PC-9 (cell line): ENCODE measurements around the gene RENBP. TPM values are rescaled to one million over a fixed set of nuclear protein-coding genes. Genes with fewer than 3 reads are reported as not detected.

ENCODE experiments used
- BruUV-seq: library from RNA; stranded (reverse); fragments of 400-500 nt; replicated peaks from 2 replicates; lab custom pipeline; 2021; lab: Mats Ljungman, UMichigan
- CTCF ChIA-PET: fragments of 300-600 bp; sonication (Branson Sonifier 250); formaldehyde crosslinking; loops from one replicate; lab custom pipeline; 2022; ENCODE audit warnings: antibody characterized with exemption; lab: Charles Lee
- POLR2A ChIA-PET: fragments of 300-600 bp; sonication (Branson Sonifier 250); formaldehyde crosslinking; loops from one replicate; lab custom pipeline; 2022; ENCODE audit warnings: antibody characterized with exemption; ENCODE audit not compliant: unreplicated experiment; lab: Charles Lee
- DNase-seq, 2 experiments: peaks; one replicate each; pipeline versions ENCODE4 v3.0.0 to v3.0.0-alpha.2; 2015 to 2022; ENCODE audit warnings: mixed read lengths in 1 of 2
- H2AFZ ChIP-seq: fragments of 200-600 bp; sonication (generic); 2 replicates; pipeline ENCODE4 v1.8.1; 2017; ENCODE audit warnings: antibody characterized with exemption
- H3F3A ChIP-seq: fragments of 200-600 bp; sonication (generic); 2 replicates; pipeline ENCODE4 v1.8.1; 2017; ENCODE audit warnings: antibody characterized with exemption, mild to moderate bottlenecking, low read depth; ENCODE audit not compliant: insufficient read depth
- H3K27ac ChIP-seq: fragments of 200-600 bp; sonication (generic); 2 replicates; pipeline ENCODE4 v1.6.1; 2016; ENCODE audit warnings: mixed run types
- H3K27me3 ChIP-seq: fragments of 200-600 bp; sonication (generic); 2 replicates; pipeline ENCODE4 v1.6.1; 2016; ENCODE audit warnings: low read depth, mixed run types; ENCODE audit not compliant: insufficient read depth
- H3K36me3 ChIP-seq: fragments of 200-600 bp; sonication (generic); 2 replicates; pipeline ENCODE4 v1.6.1; 2016; ENCODE audit warnings: low read depth, mixed run types
- H3K4me1 ChIP-seq: fragments of 200-600 bp; sonication (generic); replicated peaks from 2 replicates; pipeline ENCODE4 v1.6.1; 2016; ENCODE audit warnings: mixed run types; ENCODE audit not compliant: insufficient read depth
- H3K4me2 ChIP-seq: fragments of 200-600 bp; sonication (generic); 2 replicates; pipeline ENCODE4 v1.6.1; 2017; ENCODE audit warnings: mixed run types
- H3K4me3 ChIP-seq: fragments of 200-600 bp; sonication (generic); 2 replicates; pipeline ENCODE4 v1.6.1; 2016; ENCODE audit warnings: mixed run types
- H3K79me2 ChIP-seq: fragments of 200-600 bp; sonication (generic); 2 replicates; pipeline ENCODE4 v1.6.1; 2017; ENCODE audit warnings: low read depth, mixed run types
- H3K9me2 ChIP-seq: fragments of 200-600 bp; sonication (generic); 2 replicates; pipeline ENCODE4 v1.8.1; 2017; ENCODE audit warnings: mild to moderate bottlenecking; ENCODE audit not compliant: insufficient read depth
- H3K9me3 ChIP-seq: fragments of 200-600 bp; sonication (generic); 2 replicates; pipeline ENCODE4 v1.8.1; 2016; ENCODE audit warnings: low read depth; ENCODE audit not compliant: insufficient read depth
- H4K20me1 ChIP-seq: fragments of 200-600 bp; sonication (generic); 2 replicates; pipeline ENCODE4 v1.8.1; 2017; ENCODE audit not compliant: insufficient read depth
- EZH2 ChIP-seq: fragments of 200-600 bp; sonication (generic); IDR thresholded peaks from 2 replicates; pipeline ENCODE4 v1.8.0; 2017; ENCODE audit warnings: antibody characterized with exemption, low read depth
- intact Hi-C: fragments of 100-400 bp; cut with micrococcal nuclease; formaldehyde crosslinking; loops from one replicate; pipeline ENCODE4 v1.10.0; 2022; ENCODE audit not compliant: unreplicated experiment
- total RNA-seq: library from RNA; stranded (reverse); gene quantifications from 2 replicates; pipeline ENCODE4 v1.2.3, GENCODE V29; 2021
- TF ChIP-seq, protein P1 (sequence below): fragments of 200-600 bp; sonication (generic); conservative IDR thresholded peaks from 2 replicates; pipeline ENCODE4 v1.6.1; 2017; ENCODE audit warnings: mixed run types, antibody characterized with exemption, mild to moderate bottlenecking, moderate library complexity

Gene RENBP
- total RNA-seq, 1 experiment from 2014 or later: 6.8 TPM

DNA sequence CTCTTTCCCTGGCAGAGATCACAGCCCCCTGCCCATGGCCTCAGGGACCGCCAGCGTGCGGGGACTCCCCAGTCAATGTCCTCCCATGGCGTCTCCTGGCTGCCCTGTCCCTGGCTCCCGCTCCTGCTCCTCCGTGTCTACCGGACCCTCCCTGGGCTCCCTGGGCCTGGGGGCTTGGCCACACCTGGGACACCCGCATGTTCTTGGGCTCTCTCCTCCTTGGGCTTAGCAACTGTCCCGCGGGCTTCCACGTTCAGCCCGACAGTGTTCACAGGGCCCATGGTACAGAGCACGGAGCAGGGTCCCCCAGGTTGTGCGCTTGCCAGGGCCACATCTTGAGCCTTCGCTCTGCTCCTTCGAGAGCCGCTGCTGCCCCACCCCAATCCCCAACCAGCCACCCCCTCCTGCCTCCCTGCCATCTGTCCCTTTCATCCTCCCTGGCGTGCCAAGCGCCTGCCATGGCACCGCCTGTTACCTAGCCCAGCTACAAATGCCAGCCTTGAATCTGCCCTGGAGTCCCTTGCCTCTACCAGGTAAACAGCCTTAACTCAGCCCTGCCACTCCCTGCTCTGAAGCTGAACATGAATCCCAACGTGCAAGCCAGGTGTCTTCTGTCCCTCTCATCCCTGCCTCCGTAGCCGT is 36.1 kb downstream of the RENBP start:
- Histone ChIP-seq H4K20me1 (no peaks in the 10 kb centered on the region), H3K4me2 (no peak overlapping the region), H3K79me2 (no peaks in the 10 kb centered on the region), H3K36me3 (no peaks in the 10 kb centered on the region), H3K27me3 (no peaks in the 10 kb centered on the region), H3K4me3 (no peak overlapping the region), H3K9me3 (no peaks in the 10 kb centered on the region), H3K4me1 (no peaks in the 10 kb centered on the region), H3K9me2 (no peaks in the 10 kb centered on the region), H2AFZ (no peak overlapping the region), H3F3A (no peaks in the 10 kb centered on the region), H3K27ac (no peak overlapping the region)
- no peak for TF ChIP-seq EZH2
- TF ChIP-seq, protein P1, sequence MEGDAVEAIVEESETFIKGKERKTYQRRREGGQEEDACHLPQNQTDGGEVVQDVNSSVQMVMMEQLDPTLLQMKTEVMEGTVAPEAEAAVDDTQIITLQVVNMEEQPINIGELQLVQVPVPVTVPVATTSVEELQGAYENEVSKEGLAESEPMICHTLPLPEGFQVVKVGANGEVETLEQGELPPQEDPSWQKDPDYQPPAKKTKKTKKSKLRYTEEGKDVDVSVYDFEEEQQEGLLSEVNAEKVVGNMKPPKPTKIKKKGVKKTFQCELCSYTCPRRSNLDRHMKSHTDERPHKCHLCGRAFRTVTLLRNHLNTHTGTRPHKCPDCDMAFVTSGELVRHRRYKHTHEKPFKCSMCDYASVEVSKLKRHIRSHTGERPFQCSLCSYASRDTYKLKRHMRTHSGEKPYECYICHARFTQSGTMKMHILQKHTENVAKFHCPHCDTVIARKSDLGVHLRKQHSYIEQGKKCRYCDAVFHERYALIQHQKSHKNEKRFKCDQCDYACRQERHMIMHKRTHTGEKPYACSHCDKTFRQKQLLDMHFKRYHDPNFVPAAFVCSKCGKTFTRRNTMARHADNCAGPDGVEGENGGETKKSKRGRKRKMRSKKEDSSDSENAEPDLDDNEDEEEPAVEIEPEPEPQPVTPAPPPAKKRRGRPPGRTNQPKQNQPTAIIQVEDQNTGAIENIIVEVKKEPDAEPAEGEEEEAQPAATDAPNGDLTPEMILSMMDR: no peak
- ChIA-PET POLR2A (no interaction called here), CTCF (no interaction called here)
- intact Hi-C loops: no loop called here
- no peak for DNase-seq
- BruUV-seq: no TSS peak

DNA sequence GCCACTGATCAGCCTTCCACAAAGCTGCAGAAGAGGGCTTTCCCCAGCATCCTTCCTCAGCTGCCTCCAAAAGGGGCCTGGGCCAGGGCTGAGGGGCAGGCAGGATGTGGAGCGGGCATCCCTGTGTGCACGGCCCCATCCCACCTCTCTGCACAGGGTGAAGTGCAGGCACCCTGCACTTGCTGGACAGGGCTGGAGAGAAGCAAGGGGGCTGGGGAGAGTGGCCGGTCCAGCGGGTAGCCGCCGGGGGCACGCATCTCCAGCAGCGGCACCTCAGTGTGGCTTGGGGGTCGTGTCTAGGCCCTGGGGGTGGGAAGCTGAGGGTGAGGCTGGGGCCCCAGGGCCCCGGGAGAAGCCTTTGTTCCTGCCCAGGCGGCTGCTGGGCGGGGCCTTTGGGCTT is 37.0 kb downstream of the RENBP start:
- intact Hi-C loops: no loop called here
- Histone ChIP-seq H3K9me3 (no peaks in the 10 kb centered on the region), H3K36me3 (no peaks in the 10 kb centered on the region), H3K4me1 (peaks cover 5% of the 10 kb centered on the region; the same call in 1 of the 2 replicates), H3K27ac (no peak overlapping the region), H2AFZ (no peak overlapping the region), H3K9me2 (no peaks in the 10 kb centered on the region), H3K4me2 (no peak overlapping the region), H3K79me2 (no peaks in the 10 kb centered on the region), H3F3A (no peaks in the 10 kb centered on the region), H4K20me1 (no peaks in the 10 kb centered on the region), H3K27me3 (no peaks in the 10 kb centered on the region), H3K4me3 (no peak overlapping the region)
- ChIA-PET CTCF (no interaction called here), POLR2A (no interaction called here)
- no peak for DNase-seq
- no peak for TF ChIP-seq EZH2
- TF ChIP-seq, protein P1: no peak
- no TSS peak for BruUV-seq

DNA sequence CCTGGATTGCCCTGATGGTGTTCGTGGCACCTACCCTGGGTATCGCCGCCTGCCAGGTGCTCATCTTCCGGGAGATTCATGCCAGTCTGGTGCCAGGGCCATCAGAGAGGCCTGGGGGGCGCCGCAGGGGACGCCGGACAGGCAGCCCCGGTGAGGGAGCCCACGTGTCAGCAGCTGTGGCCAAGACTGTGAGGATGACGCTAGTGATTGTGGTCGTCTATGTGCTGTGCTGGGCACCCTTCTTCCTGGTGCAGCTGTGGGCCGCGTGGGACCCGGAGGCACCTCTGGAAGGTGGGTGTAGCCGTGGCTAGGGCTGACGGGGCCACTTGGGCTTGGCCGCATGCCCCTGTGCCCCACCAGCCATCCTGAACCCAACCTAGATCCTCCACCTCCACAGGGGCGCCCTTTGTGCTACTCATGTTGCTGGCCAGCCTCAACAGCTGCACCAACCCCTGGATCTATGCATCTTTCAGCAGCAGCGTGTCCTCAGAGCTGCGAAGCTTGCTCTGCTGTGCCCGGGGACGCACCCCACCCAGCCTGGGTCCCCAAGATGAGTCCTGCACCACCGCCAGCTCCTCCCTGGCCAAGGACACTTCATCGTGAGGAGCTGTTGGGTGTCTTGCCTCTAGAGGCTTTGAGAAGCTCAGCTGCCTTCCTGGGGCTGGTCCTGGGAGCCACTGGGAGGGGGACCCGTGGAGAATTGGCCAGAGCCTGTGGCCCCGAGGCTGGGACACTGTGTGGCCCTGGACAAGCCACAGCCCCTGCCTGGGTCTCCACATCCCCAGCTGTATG is 38.1 kb downstream of the RENBP start:
- no peak overlapping the region for H2AFZ ChIP-seq
- ChIA-PET CTCF (interaction anchor here (0.6 kb wide), 1 partner anchor 29 kb away, joined by 4 read pairs; the partner anchor contains the start of gene NAA10), POLR2A (interaction anchor here (0.5 kb wide), 1 partner anchor 571 kb away, joined by 3 read pairs; no protein-coding TSS in a partner anchor)
- H3K4me3 ChIP-seq: no peak overlapping the region
- no peak overlapping the region for H3K4me2 ChIP-seq
- no peak for DNase-seq
- no peaks in the 10 kb centered on the region for H3K9me3 ChIP-seq
- H3K36me3 ChIP-seq: no peaks in the 10 kb centered on the region
- H3K27ac ChIP-seq: no peak overlapping the region
- no peaks in the 10 kb centered on the region for H4K20me1 ChIP-seq
- H3K4me1 ChIP-seq: peaks cover 16% of the 10 kb centered on the region
- intact Hi-C loops: no loop called here
- TF ChIP-seq EZH2: no peak
- TF ChIP-seq, protein P1: no peak
- no peaks in the 10 kb centered on the region for H3K79me2 ChIP-seq
- H3F3A ChIP-seq: no peaks in the 10 kb centered on the region
- no peaks in the 10 kb centered on the region for H3K9me2 ChIP-seq
- BruUV-seq: no TSS peak
- no peaks in the 10 kb centered on the region for H3K27me3 ChIP-seq
